ENCODE data around the gene QRICH2. TPM values are rescaled to one million over a fixed set of nuclear protein-coding genes. Genes with fewer than 3 reads are reported as not detected.
A peak's percentile ranks its signal among the peaks of the same experiment; 100 is the strongest.

Gene QRICH2
- total and polyA plus RNA-seq, 10 of the 15 experiments (the other 5 are each of a cell fraction or from before 2014, with no cell fraction given) = 0.04 to 0.72 (median 0.25) TPM

GRCh38 chr17:76268991-76269981 lies 38.8 kb downstream of the QRICH2 start:
- BruUV-seq (replicated peaks) = no TSS peak
- 41% methylated on average over 12 of the region's 12 CpGs for WGBS (ENCODE audit: insufficient coverage, insufficient replicate concordance, low lambda C conversion rate, missing lambda C conversion rate)
- Histone ChIP-seq H3K4me1 (ENCODE audit: control insufficient read depth, insufficient read depth, low read length) (peaks cover 48% of the 10 kb centered on the region), H3K4me3 (peak overlapping the region; percentile 84), H3K79me2 (ENCODE audit: control insufficient read depth, insufficient read depth, low read length) (peaks cover 72% of the 10 kb centered on the region), H3K4me2 (ENCODE audit: control insufficient read depth, insufficient read depth) (peak overlapping the region; percentile 99), H3K9ac (ENCODE audit: control insufficient read depth, insufficient read depth, low read length) (peak overlapping the region; percentile 93), H3K27me3 (replicated peaks in 1 of 2; ENCODE audit: control insufficient read depth in 2 of 2, insufficient read depth in 2 of 2, low read length in 1 of 2) (no peaks in the 10 kb centered on the region), H4K20me1 (ENCODE audit: control insufficient read depth, insufficient read depth) (no peaks in the 10 kb centered on the region), H3K9me3 (replicated peaks; ENCODE audit: control insufficient read depth, insufficient read depth, low read length) (no peaks in the 10 kb centered on the region), H3K27ac (ENCODE audit: control insufficient read depth, insufficient read depth) (peak overlapping the region; percentile 99), H3K36me3 (ENCODE audit: control insufficient read depth in 2 of 2, insufficient read depth in 2 of 2, low read length in 1 of 2) (no peaks in the 10 kb centered on the region; a peak in 1 of 4 replicates), H2AFZ (ENCODE audit: control insufficient read depth, low read depth, low read length) (no peak overlapping the region)
- FAIRE-seq = no peak
- ChIA-PET SMC1A (ENCODE audit: uncharacterized antibody, unreplicated experiment) (interaction anchor here (0.9 to 10.2 kb wide), 10 partner anchors 9 to 144 kb away, joined by 3 to 152 read pairs (median 14); no protein-coding TSS in a partner anchor), POLR2A (interaction anchor here (0.6 to 17.9 kb wide), 11 partner anchors 7 to 487 kb away, joined by 3 to 427 read pairs (median 4); partner anchors contain the start of genes RNF157 and UBALD2), RAD21 (ENCODE audit: unreplicated experiment) (interaction anchor here (0.7 to 18.5 kb wide), 14 partner anchors 8 to 365 kb away, joined by 3 to 419 read pairs (median 7); partner anchors contain the start of genes MRPL38 and PRPSAP1), CTCF (interaction anchor here (0.7 to 10.6 kb wide), 7 partner anchors 10 to 146 kb away, joined by 3 to 160 read pairs (median 6); no protein-coding TSS in a partner anchor)
- in situ Hi-C loops (cut with MboI) = loop anchor here (25.0 kb wide), 2 partner anchors 1193 to 1893 kb away; partner anchors contain the start of gene SYNGR2
- no peak for DNase-seq (ENCODE audit: low read depth, low spot score)
- intact Hi-C loops (cut with micrococcal nuclease; ENCODE audit: unreplicated experiment) = loop anchor here (5.0 to 10.0 kb wide), 2 partner anchors 37 to 484 kb away; partner anchors contain the start of gene UNK
- ATAC-seq = no peak
- TF ChIP-seq NKRF (conservative IDR thresholded peaks at IDR 0.05) (peak; percentile 20; the same call in 1 of the 2 replicates), WRNIP1 (IDR thresholded peaks at IDR 0.05; ENCODE audit: borderline replicate concordance, low read depth, low read length) (peak; percentile 74; the same call in 1 of the 2 replicates), NBN (IDR thresholded peaks at IDR 0.05) (0 out of 2 replicates have a peak, but pooled peaks have one; percentile 15), BACH1 (IDR thresholded peaks at IDR 0.05; ENCODE audit: borderline replicate concordance) (peak; percentile 24; the same call in 1 of the 2 replicates), ZNF622 (IDR thresholded peaks at IDR 0.05) (no peak), POLR2AphosphoS5 (IDR thresholded peaks at IDR 0.05; ENCODE audit: low read length) (peak; percentile 78), HDAC6 (IDR thresholded peaks at IDR 0.05; ENCODE audit: unreplicated experiment) (peak; percentile 12), MLLT1 (IDR thresholded peaks at IDR 0.05) (peak; percentile 15; the same call in 1 of the 2 replicates), DPF2 (IDR thresholded peaks at IDR 0.05) (peak; percentile 58; the same call in 1 of the 2 replicates), POLR2A (IDR thresholded peaks at IDR 0.05; ENCODE audit: low read depth, low read length) (peak; percentile 74; the same call in 1 of the 2 replicates), CUX1 (IDR thresholded peaks at IDR 0.05; ENCODE audit: insufficient replicate concordance, low read depth, low read length) (no peak), RFX5 (IDR thresholded peaks at IDR 0.05; ENCODE audit: low read depth, low read length) (no peak), POU2F2 (IDR thresholded peaks at IDR 0.05; ENCODE audit: borderline replicate concordance, low read depth, low read length) (peak; percentile 62)
